ENCODE data around the gene XCL2.

DNA sequence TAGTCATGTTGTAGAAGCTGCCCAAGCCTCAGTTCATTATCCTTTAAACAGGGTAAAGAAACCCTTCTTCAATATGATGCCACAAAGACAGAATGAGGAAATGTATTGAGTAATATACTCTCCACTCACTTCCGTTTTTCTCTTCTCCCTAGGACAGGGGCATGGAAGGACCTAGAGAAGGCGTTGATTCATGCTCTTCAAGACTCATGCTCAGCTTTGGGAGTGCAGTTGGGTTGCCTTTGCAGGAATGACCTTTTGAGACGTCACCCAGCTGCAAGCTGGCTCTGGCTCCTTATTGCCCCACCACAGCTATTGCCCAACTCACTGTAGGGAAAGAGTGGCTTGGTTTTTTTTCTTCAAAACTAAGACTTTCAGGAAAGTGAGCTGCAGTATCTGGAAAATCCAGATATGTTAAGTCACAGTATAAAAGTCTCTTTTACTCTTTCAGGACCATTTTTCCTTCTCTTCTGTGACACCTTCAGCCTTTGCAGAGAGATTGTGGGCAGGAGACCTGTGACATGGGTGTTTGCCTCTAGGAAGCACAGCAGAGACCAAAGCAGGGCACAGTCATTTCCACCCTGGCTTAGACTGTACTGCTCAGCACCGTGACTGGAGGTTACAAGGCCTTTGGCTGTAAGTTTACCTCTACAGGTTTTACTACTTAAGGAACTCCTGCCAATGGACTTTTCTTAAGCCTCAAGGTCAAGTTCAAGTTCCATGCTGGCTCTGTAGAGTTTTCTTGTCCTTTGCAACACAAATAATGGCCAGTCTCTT lies 39.5 kb downstream of the XCL2 start:
- TF ChIP-seq POLR2AphosphoS5 (IDR thresholded peaks at IDR 0.05; ENCODE audit: borderline replicate concordance, low read depth, low read length) (no peak), EZH2 (IDR thresholded peaks at IDR 0.05) (no peak)
